Measurements from ENCODE around the gene MAPK8. TPM values are rescaled to one million over a fixed set of nuclear protein-coding genes. Genes with fewer than 3 reads are reported as not detected.

MAPK8 gene
- polyA plus RNA-seq, 2 of the 4 experiments (the other 2 are of a cell fraction): 29.6 to 71.4 TPM

DNA sequence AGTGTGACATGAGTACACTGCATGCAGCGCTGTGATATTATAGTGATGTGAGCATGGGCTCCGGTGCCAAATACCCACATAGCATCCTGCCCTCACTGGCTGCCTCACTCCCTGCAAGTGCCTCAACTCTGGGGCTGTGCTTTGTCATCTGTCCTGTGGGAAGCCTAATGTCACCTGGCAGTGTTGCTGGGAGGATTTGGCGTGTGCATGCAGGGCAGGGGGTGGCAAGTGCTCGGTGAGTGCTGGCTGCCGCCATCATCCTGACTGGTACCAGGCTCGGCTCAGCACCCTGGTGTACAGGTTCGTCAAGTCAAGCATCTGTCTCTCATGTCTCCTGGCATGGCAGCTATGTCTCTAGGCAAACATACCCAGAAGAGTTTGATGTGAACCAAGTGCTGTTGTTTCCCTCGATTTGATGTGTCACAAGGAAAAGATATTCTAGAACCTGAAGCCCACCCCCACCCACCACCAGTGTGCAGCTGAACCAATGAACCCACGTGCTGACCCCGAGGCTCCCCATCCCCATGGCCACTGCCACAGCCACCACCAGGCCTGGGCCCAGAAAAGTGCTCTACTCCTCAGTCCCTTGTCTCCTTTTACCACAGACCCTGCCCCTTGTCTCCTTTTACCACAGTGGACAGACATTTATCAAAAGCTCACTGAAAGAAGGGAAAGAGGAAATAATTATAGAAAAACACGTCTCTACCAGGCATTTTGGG lies 135.8 kb downstream of the MAPK8 start:
- Histone ChIP-seq H3K4me1 (no peaks in the 10 kb centered on the region), H3K4me3 (no peak overlapping the region), H3K4me2 (no peak overlapping the region), H3K27ac (no peak overlapping the region), H3K9me3 (no peaks in the 10 kb centered on the region)
- 91% methylated on average over 10 of the region's 11 CpGs for WGBS (ENCODE audit: missing lambda C conversion rate)
- TF ChIP-seq HOXB13 (CRISPR knock-in tag; IDR thresholded peaks at IDR 0.05; ENCODE audit: low read depth) (no peak), RCOR1 (IDR thresholded peaks at IDR 0.05; ENCODE audit: low read depth, low read length) (no peak), RFX5 (IDR thresholded peaks at IDR 0.05) (no peak), NPAS2 (CRISPR knock-in tag; IDR thresholded peaks at IDR 0.05; ENCODE audit: borderline replicate concordance) (no peak), ZFP36 (IDR thresholded peaks at IDR 0.05; ENCODE audit: borderline replicate concordance, partially characterized antibody) (no peak), SREBF2 (IDR thresholded peaks at IDR 0.05) (no peak), ZC3H11A (IDR thresholded peaks at IDR 0.05) (no peak), TP53 (CRISPR knock-in tag; IDR thresholded peaks at IDR 0.05) (no peak), HEYL (CRISPR knock-in tag; IDR thresholded peaks at IDR 0.05) (no peak), ZNF302 (CRISPR knock-in tag; IDR thresholded peaks at IDR 0.05) (no peak), CEBPB (IDR thresholded peaks at IDR 0.05) (no peak)
- TF ChIP-seq, protein P1, sequence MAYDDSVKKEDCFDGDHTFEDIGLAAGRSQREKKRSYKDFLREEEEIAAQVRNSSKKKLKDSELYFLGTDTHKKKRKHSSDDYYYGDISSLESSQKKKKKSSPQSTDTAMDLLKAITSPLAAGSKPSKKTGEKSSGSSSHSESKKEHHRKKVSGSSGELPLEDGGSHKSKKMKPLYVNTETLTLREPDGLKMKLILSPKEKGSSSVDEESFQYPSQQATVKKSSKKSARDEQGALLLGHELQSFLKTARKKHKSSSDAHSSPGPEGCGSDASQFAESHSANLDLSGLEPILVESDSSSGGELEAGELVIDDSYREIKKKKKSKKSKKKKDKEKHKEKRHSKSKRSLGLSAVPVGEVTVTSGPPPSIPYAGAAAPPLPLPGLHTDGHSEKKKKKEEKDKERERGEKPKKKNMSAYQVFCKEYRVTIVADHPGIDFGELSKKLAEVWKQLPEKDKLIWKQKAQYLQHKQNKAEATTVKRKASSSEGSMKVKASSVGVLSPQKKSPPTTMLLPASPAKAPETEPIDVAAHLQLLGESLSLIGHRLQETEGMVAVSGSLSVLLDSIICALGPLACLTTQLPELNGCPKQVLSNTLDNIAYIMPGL (CRISPR knock-in tag; IDR thresholded peaks at IDR 0.05; ENCODE audit: borderline replicate concordance): no peak
- TF ChIP-seq, protein P2, sequence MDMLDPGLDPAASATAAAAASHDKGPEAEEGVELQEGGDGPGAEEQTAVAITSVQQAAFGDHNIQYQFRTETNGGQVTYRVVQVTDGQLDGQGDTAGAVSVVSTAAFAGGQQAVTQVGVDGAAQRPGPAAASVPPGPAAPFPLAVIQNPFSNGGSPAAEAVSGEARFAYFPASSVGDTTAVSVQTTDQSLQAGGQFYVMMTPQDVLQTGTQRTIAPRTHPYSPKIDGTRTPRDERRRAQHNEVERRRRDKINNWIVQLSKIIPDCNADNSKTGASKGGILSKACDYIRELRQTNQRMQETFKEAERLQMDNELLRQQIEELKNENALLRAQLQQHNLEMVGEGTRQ (IDR thresholded peaks at IDR 0.05): no peak
- TF ChIP-seq, protein P3, sequence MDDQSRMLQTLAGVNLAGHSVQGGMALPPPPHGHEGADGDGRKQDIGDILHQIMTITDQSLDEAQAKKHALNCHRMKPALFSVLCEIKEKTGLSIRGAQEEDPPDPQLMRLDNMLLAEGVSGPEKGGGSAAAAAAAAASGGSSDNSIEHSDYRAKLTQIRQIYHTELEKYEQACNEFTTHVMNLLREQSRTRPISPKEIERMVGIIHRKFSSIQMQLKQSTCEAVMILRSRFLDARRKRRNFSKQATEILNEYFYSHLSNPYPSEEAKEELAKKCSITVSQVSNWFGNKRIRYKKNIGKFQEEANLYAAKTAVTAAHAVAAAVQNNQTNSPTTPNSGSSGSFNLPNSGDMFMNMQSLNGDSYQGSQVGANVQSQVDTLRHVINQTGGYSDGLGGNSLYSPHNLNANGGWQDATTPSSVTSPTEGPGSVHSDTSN (IDR thresholded peaks at IDR 0.05): no peak
- POLR2A ChIA-PET: no interaction called here
- CTCF ChIA-PET: interaction anchor here (0.7 to 3.5 kb wide), 3 partner anchors 15 to 214 kb away, joined by 3 to 13 read pairs (median 3); no protein-coding TSS in a partner anchor
- FAIRE-seq: no peak
- no peak for ATAC-seq
- DNase-seq (ENCODE audit: low read depth in 1 of 2, low spot score in 1 of 2): no peak

DNA sequence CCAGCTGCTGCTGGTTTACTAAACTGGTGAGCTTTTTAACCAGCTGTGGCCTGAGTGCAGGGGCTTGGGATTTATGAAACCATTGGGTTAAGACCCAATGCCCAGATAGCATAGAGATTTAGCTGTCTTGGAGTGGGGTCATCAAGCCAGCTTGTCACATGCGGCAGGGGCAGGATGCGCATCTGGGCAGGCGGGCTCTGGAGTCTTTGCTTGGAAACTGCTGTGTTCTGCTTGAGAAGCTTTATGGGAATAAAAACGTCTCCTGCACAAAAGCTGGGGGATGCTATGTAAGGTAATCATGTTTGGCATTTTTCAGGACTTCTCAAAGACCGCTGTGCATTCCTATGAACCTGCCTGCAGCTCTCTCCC lies 136.3 kb downstream of the MAPK8 start:
- H3K9me3 ChIP-seq: no peaks in the 10 kb centered on the region
- WGBS (ENCODE audit: missing lambda C conversion rate): 80% methylated on average over 5 of the region's 5 CpGs
- POLR2A ChIA-PET: no interaction called here

More for the DNA sequence above, 136.3 kb downstream of the MAPK8 start:
- H3K4me3 ChIP-seq: no peak overlapping the region
- H3K4me1 ChIP-seq: no peaks in the 10 kb centered on the region
- H3K27ac ChIP-seq: no peak overlapping the region
- no peak for ATAC-seq
- no peak for DNase-seq (ENCODE audit: low read depth in 1 of 2, low spot score in 1 of 2)
- CTCF ChIA-PET: interaction anchor here (0.7 to 3.5 kb wide), 4 partner anchors 14 to 214 kb away, joined by 3 to 13 read pairs (median 3); no protein-coding TSS in a partner anchor
- FAIRE-seq: no peak
- TF ChIP-seq CBX8 (IDR thresholded peaks at IDR 0.05) (no peak), NPAS2 (CRISPR knock-in tag; IDR thresholded peaks at IDR 0.05; ENCODE audit: borderline replicate concordance) (no peak), CEBPB (IDR thresholded peaks at IDR 0.05) (no peak), RNF2 (IDR thresholded peaks at IDR 0.05; ENCODE audit: borderline replicate concordance, low read depth) (no peak), FOXS1 (CRISPR knock-in tag; IDR thresholded peaks at IDR 0.05) (no peak), BHLHE40 (IDR thresholded peaks at IDR 0.05; ENCODE audit: low read depth, low read length) (no peak), HOXA7 (CRISPR knock-in tag; IDR thresholded peaks at IDR 0.05) (no peak), RAD21 (conservative IDR thresholded peaks at IDR 0.05 in 1 of 2, IDR thresholded peaks at IDR 0.05 in 1 of 2) (no peak), ZC3H11A (IDR thresholded peaks at IDR 0.05) (no peak)
- TF ChIP-seq, protein P4, sequence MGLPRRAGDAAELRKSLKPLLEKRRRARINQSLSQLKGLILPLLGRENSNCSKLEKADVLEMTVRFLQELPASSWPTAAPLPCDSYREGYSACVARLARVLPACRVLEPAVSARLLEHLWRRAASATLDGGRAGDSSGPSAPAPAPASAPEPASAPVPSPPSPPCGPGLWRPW (IDR thresholded peaks at IDR 0.05): no peak
- TF ChIP-seq, protein P1 (CRISPR knock-in tag; IDR thresholded peaks at IDR 0.05; ENCODE audit: borderline replicate concordance): no peak
- H3K4me2 ChIP-seq: no peak overlapping the region

Measured in A549 (cell line).